Ovary (tissue), 3 donors: ENCODE results near the gene MYO5C.
"Not testable (repeated sequence)": the region's sequence is repeated elsewhere in the genome, so short reads cannot be mapped to it uniquely, and the experiment has no call there.

Experiments
- EP300 ChIP-seq: sonication (generic); formaldehyde crosslinking; IDR thresholded peaks from one replicate; pipeline ENCODE4 v1.6.1; 2017; ENCODE audit warnings: antibody characterized with exemption
- POLR2A ChIP-seq: fragments of 450-650 bp; IDR thresholded peaks from one replicate; pipeline ENCODE4 v1.6.1; 2017; ENCODE audit warnings: antibody characterized with exemption, mild to moderate bottlenecking, moderate library complexity
- TF ChIP-seq, protein P1 (sequence below), 3 donors: fragments of 450-650 bp in 2 of 3; fragments of 200-600 bp in 1 of 3; IDR thresholded peaks; one replicate each; pipeline versions ENCODE4 v1.5.1 to v1.8.0; 2016 to 2022; ENCODE audit warnings: antibody characterized with exemption in 3 of 3, mild to moderate bottlenecking in 1 of 3
- donor health status: DM: no; HTN: no; CAD: no.

DNA sequence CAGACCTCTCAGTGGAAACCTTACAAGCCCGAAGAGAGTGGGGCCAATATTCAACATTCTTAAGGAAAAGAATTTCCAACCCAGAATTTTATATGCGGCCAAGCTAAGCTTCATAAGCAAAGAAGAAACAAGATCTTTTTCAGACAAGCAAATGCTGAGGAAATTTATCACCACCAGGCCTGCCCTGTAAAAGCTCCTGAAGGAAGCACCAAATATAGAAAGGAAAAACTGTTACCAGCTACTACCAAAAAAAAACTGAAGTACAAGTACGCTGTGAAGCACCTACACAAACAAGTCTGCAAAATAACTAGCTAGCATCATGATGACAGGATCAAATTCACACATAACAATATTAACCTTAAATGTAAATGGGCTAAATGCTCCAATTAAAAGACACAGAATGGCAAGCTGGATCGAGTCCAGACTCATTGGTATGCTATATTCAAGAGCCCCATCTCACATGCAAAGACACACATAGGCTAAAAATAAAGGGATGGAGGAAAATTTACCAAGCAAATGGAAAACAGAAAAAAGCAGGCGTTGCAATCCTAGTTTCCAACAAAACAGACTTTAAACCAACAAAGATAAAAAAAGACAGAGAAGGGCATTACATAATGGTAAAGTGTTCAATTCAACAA is 130.0 kb downstream of the MYO5C start:
- TF ChIP-seq EP300, POLR2A: not testable (repeated sequence)
- TF ChIP-seq, protein P1, sequence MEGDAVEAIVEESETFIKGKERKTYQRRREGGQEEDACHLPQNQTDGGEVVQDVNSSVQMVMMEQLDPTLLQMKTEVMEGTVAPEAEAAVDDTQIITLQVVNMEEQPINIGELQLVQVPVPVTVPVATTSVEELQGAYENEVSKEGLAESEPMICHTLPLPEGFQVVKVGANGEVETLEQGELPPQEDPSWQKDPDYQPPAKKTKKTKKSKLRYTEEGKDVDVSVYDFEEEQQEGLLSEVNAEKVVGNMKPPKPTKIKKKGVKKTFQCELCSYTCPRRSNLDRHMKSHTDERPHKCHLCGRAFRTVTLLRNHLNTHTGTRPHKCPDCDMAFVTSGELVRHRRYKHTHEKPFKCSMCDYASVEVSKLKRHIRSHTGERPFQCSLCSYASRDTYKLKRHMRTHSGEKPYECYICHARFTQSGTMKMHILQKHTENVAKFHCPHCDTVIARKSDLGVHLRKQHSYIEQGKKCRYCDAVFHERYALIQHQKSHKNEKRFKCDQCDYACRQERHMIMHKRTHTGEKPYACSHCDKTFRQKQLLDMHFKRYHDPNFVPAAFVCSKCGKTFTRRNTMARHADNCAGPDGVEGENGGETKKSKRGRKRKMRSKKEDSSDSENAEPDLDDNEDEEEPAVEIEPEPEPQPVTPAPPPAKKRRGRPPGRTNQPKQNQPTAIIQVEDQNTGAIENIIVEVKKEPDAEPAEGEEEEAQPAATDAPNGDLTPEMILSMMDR (IDR thresholded peaks at IDR 0.05) = not testable (repeated sequence)
